HG03521 (cell line): Measurements from ENCODE around the gene DCC.

ENCODE experiments used
- ATAC-seq: cut with Tn5 transposase; IDR thresholded peaks from one replicate; pipeline ENCODE4 v1.9.1; 2021; ENCODE audit warnings: mild to moderate bottlenecking, moderate library complexity; ENCODE audit not compliant: unreplicated experiment

DCC gene

DNA sequence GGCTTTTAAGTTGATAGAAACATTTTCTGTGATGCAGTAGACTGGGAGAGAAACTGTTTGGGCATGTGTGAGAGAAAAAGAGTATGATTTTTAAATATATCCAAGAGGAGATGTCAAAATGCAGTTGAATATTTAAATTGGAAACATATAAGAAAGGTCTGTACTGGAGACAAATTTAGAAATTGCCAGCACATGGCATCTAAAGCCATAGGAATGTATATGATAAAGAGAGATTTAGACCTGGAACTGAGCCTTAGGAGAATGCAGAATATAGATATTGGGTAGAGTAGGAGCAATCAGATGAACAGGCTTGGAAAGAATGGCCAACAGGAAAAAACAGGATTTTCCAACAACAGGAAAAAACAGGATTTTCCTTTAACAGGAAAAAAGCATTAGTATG, 1203.7 kb downstream of the DCC start:
- no peak for ATAC-seq

DNA sequence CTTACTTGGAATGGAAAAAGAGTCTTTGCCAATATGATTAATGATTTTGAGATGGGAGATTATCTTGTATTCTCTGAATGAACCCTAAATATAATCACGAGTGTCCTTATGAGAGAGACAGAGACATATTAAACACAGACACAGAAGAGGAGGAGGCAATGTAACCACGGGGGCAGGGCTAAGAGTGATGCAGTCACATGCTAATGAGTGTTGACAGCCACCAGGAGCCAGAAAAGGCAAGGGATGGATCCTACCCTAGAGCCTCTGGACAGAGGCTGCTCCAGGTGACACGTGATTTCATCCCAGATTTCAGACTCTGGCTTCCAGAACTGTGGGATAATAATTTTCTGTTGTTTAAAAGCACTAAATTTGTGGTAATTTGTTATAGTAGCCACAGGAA, 1204.9 kb downstream of the DCC start:
- ATAC-seq = no peak

DNA sequence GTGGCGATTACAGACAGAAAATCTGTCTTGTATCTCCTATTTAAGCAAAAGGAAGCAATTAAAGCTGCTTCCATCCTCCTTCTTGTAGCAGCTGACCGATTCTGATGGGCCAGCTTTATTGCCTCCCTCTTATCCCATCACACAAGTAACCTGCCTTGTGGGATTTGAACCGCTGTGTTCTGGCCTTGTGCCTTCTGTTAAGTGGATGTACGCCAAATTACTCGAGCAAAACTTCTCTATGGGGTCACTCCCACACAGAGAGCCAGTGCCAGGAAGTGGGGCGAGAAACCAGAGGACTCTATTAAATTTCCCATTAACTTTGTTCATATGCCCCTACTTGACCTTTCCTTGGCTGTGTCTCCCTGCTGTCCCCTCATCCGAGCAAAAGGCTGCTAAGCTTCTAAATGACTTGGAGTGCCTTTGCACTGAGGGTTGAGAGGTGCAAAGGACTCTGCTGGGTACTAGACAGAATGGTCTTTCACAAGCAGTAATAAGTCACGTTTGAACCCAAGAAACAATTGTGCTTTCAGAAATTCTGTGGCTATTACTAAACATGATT, 1212.0 kb downstream of the DCC start:
- no peak for ATAC-seq

DNA sequence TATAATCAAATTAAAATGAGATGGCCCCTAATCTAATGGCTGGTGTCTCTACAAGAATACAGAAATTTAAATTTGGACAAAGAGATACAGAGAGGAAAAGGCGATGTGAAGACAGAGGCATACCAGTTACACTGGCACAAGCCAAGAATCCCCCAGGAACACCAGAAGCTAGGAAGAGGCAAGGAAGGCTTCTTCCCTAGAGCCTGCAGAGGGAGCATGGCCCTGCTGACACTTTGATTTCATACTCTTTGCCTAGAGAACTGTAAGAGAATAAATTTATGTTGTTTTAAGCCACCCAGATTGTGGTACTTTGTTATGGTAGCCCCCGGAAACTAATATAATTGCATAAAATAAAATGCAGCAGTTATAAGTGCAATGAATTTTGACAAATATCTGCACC, 1213.0 kb downstream of the DCC start:
- ATAC-seq = no peak

DNA sequence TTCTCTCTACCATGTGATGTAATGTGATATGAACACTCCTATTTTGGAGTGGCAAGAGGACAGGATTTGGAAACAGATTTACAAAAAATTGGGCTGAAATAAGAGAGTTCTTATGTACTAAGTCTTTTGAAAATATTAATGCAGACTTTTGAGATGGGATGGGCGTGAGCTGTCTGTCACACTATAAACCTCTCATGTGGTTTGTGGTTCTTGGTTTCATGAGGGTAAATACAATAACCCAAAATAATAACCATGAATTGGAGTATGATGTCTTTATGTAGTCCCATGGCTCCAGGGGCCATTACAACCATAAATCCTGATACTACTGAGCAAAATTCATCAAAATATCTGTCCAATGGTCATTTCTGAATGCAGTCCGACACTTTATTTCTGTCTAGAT, 1216.5 kb downstream of the DCC start:
- ATAC-seq = no peak

DNA sequence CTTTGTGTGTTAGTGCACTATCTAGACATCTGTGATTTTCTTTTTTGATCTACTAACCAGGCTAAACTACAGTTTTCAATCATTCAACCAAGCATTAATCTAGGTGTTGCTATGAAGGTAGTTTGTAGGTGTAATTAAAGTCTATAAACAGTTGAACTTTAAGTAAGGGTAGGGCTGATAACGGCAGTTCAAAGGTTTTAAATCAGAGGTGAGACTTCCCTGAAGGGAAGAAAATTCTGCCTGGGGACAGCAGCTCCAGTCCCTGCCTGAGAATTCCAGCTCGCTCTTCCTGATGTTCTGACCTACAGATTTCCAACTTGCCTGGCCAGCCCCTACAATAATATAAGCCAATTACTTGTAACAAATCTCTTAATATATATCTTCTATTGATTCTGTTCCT, 1220.5 kb downstream of the DCC start:
- no peak for ATAC-seq

DNA sequence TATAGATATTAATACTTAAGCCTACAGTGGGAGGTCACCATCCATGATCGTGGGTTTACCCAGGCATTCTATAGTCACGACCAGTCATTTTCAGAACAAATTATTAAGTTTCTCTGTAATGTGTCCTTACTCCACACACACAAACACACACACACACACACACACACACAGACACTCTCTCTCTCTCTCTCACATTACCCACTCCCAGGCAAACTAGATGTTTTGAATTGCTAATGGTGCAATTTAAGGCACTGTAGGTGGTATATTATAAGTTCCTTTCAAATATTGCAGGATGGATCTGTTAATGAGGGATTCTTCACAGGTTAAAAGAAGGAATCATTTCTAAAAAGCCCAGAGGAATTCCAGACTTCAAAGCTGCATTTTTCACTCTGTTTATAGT, 1226.6 kb downstream of the DCC start:
- no peak for ATAC-seq

DNA sequence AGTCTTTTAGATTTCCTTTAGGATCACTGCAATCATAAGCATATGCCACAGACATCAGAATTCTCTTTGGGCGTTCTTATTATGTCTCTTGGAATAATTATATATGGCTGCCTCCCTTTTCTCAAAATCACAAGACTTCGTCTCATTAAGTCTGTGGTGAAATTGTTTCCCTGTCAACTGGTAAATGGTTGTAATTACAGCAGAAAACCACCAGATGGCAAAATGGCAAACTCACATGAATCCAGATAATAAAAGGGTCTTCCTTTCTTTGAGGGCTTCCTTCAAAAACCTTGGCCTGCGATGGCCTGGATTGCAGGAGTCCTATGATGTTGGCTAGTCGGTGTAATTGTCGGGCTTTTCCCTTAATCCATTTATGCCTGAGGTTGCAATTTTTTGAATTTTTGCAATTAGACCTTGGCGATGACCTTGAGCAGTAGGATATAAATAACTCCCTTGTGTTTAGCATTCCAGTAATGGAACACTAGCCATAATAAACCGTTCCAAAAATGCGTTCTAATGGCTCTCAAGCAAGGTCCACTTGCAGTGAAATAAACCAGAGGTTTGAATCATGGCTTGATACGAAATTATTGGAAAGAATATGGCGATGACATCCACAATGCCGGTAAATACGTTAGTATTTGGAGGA, 1228.1 kb downstream of the DCC start:
- no peak for ATAC-seq
